Measurements from ENCODE around the gene TBC1D2B.

DNA sequence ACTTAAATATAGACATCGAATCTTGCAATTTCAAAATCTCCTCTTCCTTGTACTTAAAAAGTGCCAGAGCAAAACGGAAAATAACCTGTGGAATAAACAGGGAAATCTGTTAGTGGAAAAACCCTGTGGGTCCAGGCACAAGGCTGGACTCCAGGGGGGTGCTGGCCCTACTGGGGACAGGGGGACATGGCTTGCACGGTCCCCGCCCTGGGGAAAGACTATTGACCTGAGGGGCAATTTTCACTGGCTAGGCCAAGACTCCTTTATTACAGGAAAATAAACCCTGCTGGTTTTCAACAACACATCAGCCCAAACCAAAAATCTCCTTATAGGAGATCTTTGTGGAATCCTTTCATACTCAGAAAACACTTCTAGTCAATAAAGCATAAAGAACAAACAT, 75.9 kb downstream of the TBC1D2B start:
- TF ChIP-seq, protein P1, sequence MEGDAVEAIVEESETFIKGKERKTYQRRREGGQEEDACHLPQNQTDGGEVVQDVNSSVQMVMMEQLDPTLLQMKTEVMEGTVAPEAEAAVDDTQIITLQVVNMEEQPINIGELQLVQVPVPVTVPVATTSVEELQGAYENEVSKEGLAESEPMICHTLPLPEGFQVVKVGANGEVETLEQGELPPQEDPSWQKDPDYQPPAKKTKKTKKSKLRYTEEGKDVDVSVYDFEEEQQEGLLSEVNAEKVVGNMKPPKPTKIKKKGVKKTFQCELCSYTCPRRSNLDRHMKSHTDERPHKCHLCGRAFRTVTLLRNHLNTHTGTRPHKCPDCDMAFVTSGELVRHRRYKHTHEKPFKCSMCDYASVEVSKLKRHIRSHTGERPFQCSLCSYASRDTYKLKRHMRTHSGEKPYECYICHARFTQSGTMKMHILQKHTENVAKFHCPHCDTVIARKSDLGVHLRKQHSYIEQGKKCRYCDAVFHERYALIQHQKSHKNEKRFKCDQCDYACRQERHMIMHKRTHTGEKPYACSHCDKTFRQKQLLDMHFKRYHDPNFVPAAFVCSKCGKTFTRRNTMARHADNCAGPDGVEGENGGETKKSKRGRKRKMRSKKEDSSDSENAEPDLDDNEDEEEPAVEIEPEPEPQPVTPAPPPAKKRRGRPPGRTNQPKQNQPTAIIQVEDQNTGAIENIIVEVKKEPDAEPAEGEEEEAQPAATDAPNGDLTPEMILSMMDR (IDR thresholded peaks at IDR 0.05 in 8 of 11, conservative IDR thresholded peaks at IDR 0.05 in 3 of 11): no peak
- TF ChIP-seq POLR2AphosphoS5 (IDR thresholded peaks at IDR 0.05): no peak

Data from spleen (tissue), 7 donors.